Liver (tissue), 9 donors: ENCODE results near the gene PIAS1. TPM values are rescaled to one million over a fixed set of nuclear protein-coding genes. Genes with fewer than 3 reads are reported as not detected.

Source experiments
- DNase-seq: peaks from one replicate; pipeline ENCODE4 v3.0.0-alpha.2; 2017; ENCODE audit warnings: low spot score
- H3K27ac ChIP-seq, 2 donors: one replicate each; pipeline ENCODE4 v1.7.0; 2013; ENCODE audit warnings: inconsistent platforms in 2 of 2, low read length in 2 of 2, control low read depth in 1 of 2, low read depth in 1 of 2, mild to moderate bottlenecking in 1 of 2
- H3K27me3 ChIP-seq, 4 donors: one replicate each; pipeline versions ENCODE4 v1.6.1 to v1.7.0; 2013; ENCODE audit warnings: low read length in 3 of 4, inconsistent platforms in 1 of 4, mild to moderate bottlenecking in 1 of 4, moderate library complexity in 1 of 4; ENCODE audit not compliant: control insufficient read depth in 4 of 4, insufficient read depth in 4 of 4
- H3K36me3 ChIP-seq, 4 donors: one replicate each; pipeline versions ENCODE4 v1.6.1 to v1.7.0; 2013; ENCODE audit warnings: low read length in 3 of 4, mild to moderate bottlenecking in 3 of 4, low read depth in 1 of 4, moderate library complexity in 1 of 4; ENCODE audit not compliant: control insufficient read depth in 4 of 4, insufficient read depth in 3 of 4
- H3K4me1 ChIP-seq, 4 donors: one replicate each; pipeline versions ENCODE4 v1.6.1 to v1.7.0; 2013; ENCODE audit warnings: low read length in 3 of 4, mild to moderate bottlenecking in 3 of 4, moderate library complexity in 1 of 4; ENCODE audit not compliant: control insufficient read depth in 4 of 4, insufficient read depth in 4 of 4
- H3K4me3 ChIP-seq, 3 donors: one replicate each; pipeline versions ENCODE4 v1.6.1 to v1.7.0; 2013; ENCODE audit warnings: low read length in 3 of 3, control low read depth in 1 of 3, low read depth in 1 of 3, mild to moderate bottlenecking in 1 of 3
- H3K9ac ChIP-seq, 2 donors: one replicate each; pipeline ENCODE4 v1.7.0; 2013; ENCODE audit warnings: low read length in 2 of 2, mild to moderate bottlenecking in 2 of 2, moderate library complexity in 2 of 2, control low read depth in 1 of 2, low read depth in 1 of 2
- H3K9me3 ChIP-seq, 4 donors: one replicate each; pipeline versions ENCODE4 v1.6.1 to v1.7.0; 2013; ENCODE audit warnings: low read length in 3 of 4; ENCODE audit not compliant: control insufficient read depth in 4 of 4
- EGR1 ChIP-seq, 2 donors: IDR thresholded peaks; 2 replicates each; pipeline ENCODE4 v1.6.1; 2016 to 2018; ENCODE audit warnings: antibody characterized with exemption in 2 of 2, low read depth in 2 of 2
- FOXA1 ChIP-seq: IDR thresholded peaks from 2 replicates; pipeline ENCODE4 v1.6.1; 2016; ENCODE audit warnings: antibody characterized with exemption
- FOXA2 ChIP-seq: IDR thresholded peaks from 2 replicates; pipeline ENCODE4 v1.6.1; 2016; ENCODE audit warnings: antibody characterized with exemption
- JUND ChIP-seq, 2 donors: IDR thresholded peaks; 2 replicates each; pipeline ENCODE4 v1.6.1; 2016; ENCODE audit warnings: antibody characterized with exemption in 2 of 2
- RXRA ChIP-seq, 2 donors: IDR thresholded peaks; 2 replicates each; pipeline ENCODE4 v1.6.1; 2017 to 2018; ENCODE audit warnings: antibody characterized with exemption in 2 of 2, mild to moderate bottlenecking in 1 of 2
- SP1 ChIP-seq: IDR thresholded peaks from 2 replicates; pipeline ENCODE4 v1.6.1; 2018; ENCODE audit warnings: antibody characterized with exemption, mild to moderate bottlenecking
- YY1 ChIP-seq: IDR thresholded peaks from 2 replicates; pipeline ENCODE4 v1.6.1; 2016; ENCODE audit warnings: antibody characterized with exemption, mild to moderate bottlenecking
- WGBS: extraction: QIAGEN DNeasy Blood & Tissue Kit; methylation state at CpG from one replicate; pipeline ENCODE4 v1.1.7; 2013; 5-methylcytosine and 5-hydroxymethylcytosine counted together
- polyA plus RNA-seq, 2 donors: library from polyadenylated mRNA; stranded (reverse) in 1 of 2; unstranded in 1 of 2; fragments of 200-250 nt in 1 of 2; fragments of >200 nt in 1 of 2; fragmentation: Nextera tagmentation in 1 of 2; extraction: Ambion mirVana in 1 of 2; gene quantifications; one replicate each; pipeline versions ENCODE4 v1.2.1 to v1.2.3, GENCODE V29; 2013 to 2015
- total RNA-seq, 2 donors: library from RNA; depleted of rRNA; stranded (reverse); fragments of >200 nt; gene quantifications; one replicate each; pipeline ENCODE4 v1.2.3, GENCODE V29; 2014
- TF ChIP-seq, protein P1 (sequence below): fragments of 150-350 bp; IDR thresholded peaks from 2 replicates; pipeline ENCODE4 v1.5.1; 2017; ENCODE audit warnings: improper control_type of control experiment, low read depth, low read length; ENCODE audit not compliant: missing input control
- TF ChIP-seq, protein P2 (sequence below): IDR thresholded peaks from 2 replicates; pipeline ENCODE4 v1.6.1; 2016; ENCODE audit warnings: antibody characterized with exemption, mild to moderate bottlenecking
- TF ChIP-seq, protein P3 (sequence below): IDR thresholded peaks from 2 replicates; pipeline ENCODE4 v1.6.1; 2016; ENCODE audit warnings: antibody characterized with exemption
- TF ChIP-seq, protein P4 (sequence below): IDR thresholded peaks from 2 replicates; pipeline ENCODE4 v1.6.1; 2016; ENCODE audit warnings: antibody characterized with exemption
- donor health status: healthy.
- donor health status: healthy.
- donor health status: healthy.
- donor health status: healthy.
- donor health status: healthy.

The PIAS1 gene
- total and polyA plus RNA-seq, 4 donors: 5.6 to 18.8 (median 13.2) TPM

DNA sequence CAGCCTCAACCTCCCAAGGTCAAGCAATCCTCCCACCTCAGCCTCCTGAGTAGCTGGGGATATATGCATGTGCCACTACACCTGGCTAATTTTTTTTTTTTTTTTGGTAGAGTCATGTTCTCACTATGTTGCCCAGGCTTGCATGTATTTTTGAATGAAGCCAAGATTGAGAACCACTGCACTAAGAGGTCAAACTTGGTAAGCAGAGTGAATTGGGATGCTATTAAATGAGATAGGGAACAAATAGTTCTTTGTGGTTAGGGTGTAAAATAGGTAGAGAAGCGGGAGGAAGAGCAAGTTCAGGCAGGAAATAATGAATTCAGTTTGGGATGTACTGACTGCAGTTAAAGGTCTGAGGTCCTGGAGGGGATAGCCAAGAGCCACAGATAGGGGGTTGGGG is 39.9 kb upstream of the PIAS1 start:
- no peak overlapping the region for H3K4me3 ChIP-seq
- DNase-seq: no peak
- no peak overlapping the region for H3K27ac ChIP-seq
- H3K27me3 ChIP-seq: no peaks in the 10 kb centered on the region
- H3K36me3 ChIP-seq: no peaks in the 10 kb centered on the region
- no peaks in the 10 kb centered on the region for H3K9me3 ChIP-seq
- TF ChIP-seq, protein P1, sequence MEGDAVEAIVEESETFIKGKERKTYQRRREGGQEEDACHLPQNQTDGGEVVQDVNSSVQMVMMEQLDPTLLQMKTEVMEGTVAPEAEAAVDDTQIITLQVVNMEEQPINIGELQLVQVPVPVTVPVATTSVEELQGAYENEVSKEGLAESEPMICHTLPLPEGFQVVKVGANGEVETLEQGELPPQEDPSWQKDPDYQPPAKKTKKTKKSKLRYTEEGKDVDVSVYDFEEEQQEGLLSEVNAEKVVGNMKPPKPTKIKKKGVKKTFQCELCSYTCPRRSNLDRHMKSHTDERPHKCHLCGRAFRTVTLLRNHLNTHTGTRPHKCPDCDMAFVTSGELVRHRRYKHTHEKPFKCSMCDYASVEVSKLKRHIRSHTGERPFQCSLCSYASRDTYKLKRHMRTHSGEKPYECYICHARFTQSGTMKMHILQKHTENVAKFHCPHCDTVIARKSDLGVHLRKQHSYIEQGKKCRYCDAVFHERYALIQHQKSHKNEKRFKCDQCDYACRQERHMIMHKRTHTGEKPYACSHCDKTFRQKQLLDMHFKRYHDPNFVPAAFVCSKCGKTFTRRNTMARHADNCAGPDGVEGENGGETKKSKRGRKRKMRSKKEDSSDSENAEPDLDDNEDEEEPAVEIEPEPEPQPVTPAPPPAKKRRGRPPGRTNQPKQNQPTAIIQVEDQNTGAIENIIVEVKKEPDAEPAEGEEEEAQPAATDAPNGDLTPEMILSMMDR: no peak
- TF ChIP-seq SP1: no peak
- TF ChIP-seq, protein P2, sequence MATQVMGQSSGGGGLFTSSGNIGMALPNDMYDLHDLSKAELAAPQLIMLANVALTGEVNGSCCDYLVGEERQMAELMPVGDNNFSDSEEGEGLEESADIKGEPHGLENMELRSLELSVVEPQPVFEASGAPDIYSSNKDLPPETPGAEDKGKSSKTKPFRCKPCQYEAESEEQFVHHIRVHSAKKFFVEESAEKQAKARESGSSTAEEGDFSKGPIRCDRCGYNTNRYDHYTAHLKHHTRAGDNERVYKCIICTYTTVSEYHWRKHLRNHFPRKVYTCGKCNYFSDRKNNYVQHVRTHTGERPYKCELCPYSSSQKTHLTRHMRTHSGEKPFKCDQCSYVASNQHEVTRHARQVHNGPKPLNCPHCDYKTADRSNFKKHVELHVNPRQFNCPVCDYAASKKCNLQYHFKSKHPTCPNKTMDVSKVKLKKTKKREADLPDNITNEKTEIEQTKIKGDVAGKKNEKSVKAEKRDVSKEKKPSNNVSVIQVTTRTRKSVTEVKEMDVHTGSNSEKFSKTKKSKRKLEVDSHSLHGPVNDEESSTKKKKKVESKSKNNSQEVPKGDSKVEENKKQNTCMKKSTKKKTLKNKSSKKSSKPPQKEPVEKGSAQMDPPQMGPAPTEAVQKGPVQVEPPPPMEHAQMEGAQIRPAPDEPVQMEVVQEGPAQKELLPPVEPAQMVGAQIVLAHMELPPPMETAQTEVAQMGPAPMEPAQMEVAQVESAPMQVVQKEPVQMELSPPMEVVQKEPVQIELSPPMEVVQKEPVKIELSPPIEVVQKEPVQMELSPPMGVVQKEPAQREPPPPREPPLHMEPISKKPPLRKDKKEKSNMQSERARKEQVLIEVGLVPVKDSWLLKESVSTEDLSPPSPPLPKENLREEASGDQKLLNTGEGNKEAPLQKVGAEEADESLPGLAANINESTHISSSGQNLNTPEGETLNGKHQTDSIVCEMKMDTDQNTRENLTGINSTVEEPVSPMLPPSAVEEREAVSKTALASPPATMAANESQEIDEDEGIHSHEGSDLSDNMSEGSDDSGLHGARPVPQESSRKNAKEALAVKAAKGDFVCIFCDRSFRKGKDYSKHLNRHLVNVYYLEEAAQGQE: no peak
- no peak for TF ChIP-seq FOXA1
- TF ChIP-seq JUND (IDR thresholded peaks at IDR 0.05): no peak
- 93% methylated on average over 1 of the region's 1 CpG for WGBS
- H3K4me1 ChIP-seq: no peaks in the 10 kb centered on the region
- H3K9ac ChIP-seq: no peak overlapping the region

DNA sequence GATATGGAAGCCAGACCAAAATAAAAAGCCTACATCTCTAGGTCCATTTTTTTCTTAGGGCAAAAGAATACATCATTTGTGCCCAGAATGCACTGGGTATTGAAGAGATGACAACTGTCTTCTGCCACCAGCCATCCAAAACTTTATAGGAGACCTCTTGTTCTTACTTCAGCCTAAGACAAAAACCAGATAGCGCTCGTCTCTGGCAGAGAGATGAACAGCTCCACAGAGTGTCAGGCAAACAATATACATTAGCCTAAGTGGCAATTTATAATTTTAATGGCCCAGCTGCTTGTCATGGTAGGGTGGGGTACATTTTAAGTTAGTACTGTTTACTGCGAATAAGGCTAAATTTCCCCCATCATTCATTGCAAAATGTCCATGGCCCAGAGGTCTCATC is 38.9 kb upstream of the PIAS1 start:
- no peaks in the 10 kb centered on the region for H3K4me1 ChIP-seq
- WGBS: 98% methylated on average over 3 of the region's 3 CpGs

More for the DNA sequence above, 38.9 kb upstream of the PIAS1 start:
- Histone ChIP-seq H3K27me3 (no peaks in the 10 kb centered on the region), H3K9me3 (no peaks in the 10 kb centered on the region), H3K36me3 (no peaks in the 10 kb centered on the region), H3K27ac (no peak overlapping the region), H3K4me3 (no peak overlapping the region), H3K9ac (no peak overlapping the region)
- TF ChIP-seq, protein P3, sequence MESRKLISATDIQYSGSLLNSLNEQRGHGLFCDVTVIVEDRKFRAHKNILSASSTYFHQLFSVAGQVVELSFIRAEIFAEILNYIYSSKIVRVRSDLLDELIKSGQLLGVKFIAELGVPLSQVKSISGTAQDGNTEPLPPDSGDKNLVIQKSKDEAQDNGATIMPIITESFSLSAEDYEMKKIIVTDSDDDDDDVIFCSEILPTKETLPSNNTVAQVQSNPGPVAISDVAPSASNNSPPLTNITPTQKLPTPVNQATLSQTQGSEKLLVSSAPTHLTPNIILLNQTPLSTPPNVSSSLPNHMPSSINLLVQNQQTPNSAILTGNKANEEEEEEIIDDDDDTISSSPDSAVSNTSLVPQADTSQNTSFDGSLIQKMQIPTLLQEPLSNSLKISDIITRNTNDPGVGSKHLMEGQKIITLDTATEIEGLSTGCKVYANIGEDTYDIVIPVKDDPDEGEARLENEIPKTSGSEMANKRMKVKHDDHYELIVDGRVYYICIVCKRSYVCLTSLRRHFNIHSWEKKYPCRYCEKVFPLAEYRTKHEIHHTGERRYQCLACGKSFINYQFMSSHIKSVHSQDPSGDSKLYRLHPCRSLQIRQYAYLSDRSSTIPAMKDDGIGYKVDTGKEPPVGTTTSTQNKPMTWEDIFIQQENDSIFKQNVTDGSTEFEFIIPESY: no peak
- no peak for TF ChIP-seq FOXA2
- TF ChIP-seq, protein P4, sequence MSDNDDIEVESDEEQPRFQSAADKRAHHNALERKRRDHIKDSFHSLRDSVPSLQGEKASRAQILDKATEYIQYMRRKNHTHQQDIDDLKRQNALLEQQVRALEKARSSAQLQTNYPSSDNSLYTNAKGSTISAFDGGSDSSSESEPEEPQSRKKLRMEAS: no peak
- no peak for TF ChIP-seq YY1
- TF ChIP-seq RXRA (IDR thresholded peaks at IDR 0.05): no peak
- TF ChIP-seq, protein P2: no peak
- no peak for TF ChIP-seq EGR1 (IDR thresholded peaks at IDR 0.05; ENCODE audit: low read depth in 2 of 2)
- DNase-seq: no peak
